ENCODE results near the gene KIAA0232.

The KIAA0232 gene

GRCh38 chr4:6839579-6839978 lies 57.1 kb downstream of the KIAA0232 start:
- H3K79me2 ChIP-seq (ENCODE audit: insufficient read depth, low read length) = no peaks in the 10 kb centered on the region
- H3F3A ChIP-seq (ENCODE audit: insufficient read depth) = peaks cover 5% of the 10 kb centered on the region; the same call in 1 of the 2 replicates
- no peak overlapping the region for H3K9ac ChIP-seq (ENCODE audit: low read length)
- H3K27ac ChIP-seq (ENCODE audit: low read depth, low read length) = no peak overlapping the region
- H4K20me1 ChIP-seq (ENCODE audit: low read depth, low read length) = no peaks in the 10 kb centered on the region
- no peaks in the 10 kb centered on the region for H3K27me3 ChIP-seq (ENCODE audit: low read length)
- no peaks in the 10 kb centered on the region for H3K9me2 ChIP-seq (replicated peaks; ENCODE audit: insufficient read depth, low read length)
- no peak overlapping the region for H3K4me2 ChIP-seq (ENCODE audit: low read depth, low read length, poor library complexity, severe bottlenecking)
- H2AFZ ChIP-seq (ENCODE audit: low read depth, low read length, severe bottlenecking) = no peak overlapping the region
- H3K36me3 ChIP-seq (ENCODE audit: low read length) = no peaks in the 10 kb centered on the region
- H3K4me3 ChIP-seq (ENCODE audit: insufficient read depth, low read length, poor library complexity, severe bottlenecking) = no peak overlapping the region
- H3K9me3 ChIP-seq (ENCODE audit: insufficient read depth, low read length) = no peaks in the 10 kb centered on the region
- TF ChIP-seq EZH2phosphoT487 (conservative IDR thresholded peaks at IDR 0.05; ENCODE audit: low read length) (no peak), CTCF (IDR thresholded peaks at IDR 0.05; ENCODE audit: insufficient read depth, low read length, poor library complexity, severe bottlenecking) (no peak)

GRCh38 chr4:6840062-6840976 lies 57.8 kb downstream of the KIAA0232 start:
- Histone ChIP-seq H3K9me2 (replicated peaks; ENCODE audit: insufficient read depth, low read length) (no peaks in the 10 kb centered on the region), H3K4me2 (ENCODE audit: low read depth, low read length, poor library complexity, severe bottlenecking) (no peak overlapping the region), H3K9ac (ENCODE audit: low read length) (no peak overlapping the region), H3K36me3 (ENCODE audit: low read length) (no peaks in the 10 kb centered on the region), H2AFZ (ENCODE audit: low read depth, low read length, severe bottlenecking) (no peak overlapping the region), H3K79me2 (ENCODE audit: insufficient read depth, low read length) (no peaks in the 10 kb centered on the region), H3K27me3 (ENCODE audit: low read length) (no peaks in the 10 kb centered on the region), H3K4me3 (ENCODE audit: insufficient read depth, low read length, poor library complexity, severe bottlenecking) (no peak overlapping the region), H4K20me1 (ENCODE audit: low read depth, low read length) (no peaks in the 10 kb centered on the region), H3K9me3 (ENCODE audit: insufficient read depth, low read length) (no peaks in the 10 kb centered on the region), H3K27ac (ENCODE audit: low read depth, low read length) (no peak overlapping the region), H3F3A (ENCODE audit: insufficient read depth) (peaks cover 5% of the 10 kb centered on the region; the same call in 1 of the 2 replicates)
- TF ChIP-seq EZH2phosphoT487 (conservative IDR thresholded peaks at IDR 0.05; ENCODE audit: low read length) (no peak), CTCF (IDR thresholded peaks at IDR 0.05; ENCODE audit: insufficient read depth, low read length, poor library complexity, severe bottlenecking) (no peak)

GRCh38 chr4:6845027-6845426 lies 62.5 kb downstream of the KIAA0232 start:
- H3K36me3 ChIP-seq (ENCODE audit: low read length) = no peaks in the 10 kb centered on the region
- no peak overlapping the region for H3K9ac ChIP-seq (ENCODE audit: low read length)
- H4K20me1 ChIP-seq (ENCODE audit: low read depth, low read length) = no peaks in the 10 kb centered on the region
- H3K4me3 ChIP-seq (ENCODE audit: insufficient read depth, low read length, poor library complexity, severe bottlenecking) = no peak overlapping the region
- no peak for TF ChIP-seq CTCF (IDR thresholded peaks at IDR 0.05; ENCODE audit: insufficient read depth, low read length, poor library complexity, severe bottlenecking)
- TF ChIP-seq EZH2phosphoT487 (conservative IDR thresholded peaks at IDR 0.05; ENCODE audit: low read length) = no peak
- no peak overlapping the region for H2AFZ ChIP-seq (ENCODE audit: low read depth, low read length, severe bottlenecking)
- H3K27ac ChIP-seq (ENCODE audit: low read depth, low read length) = no peak overlapping the region
- H3K4me2 ChIP-seq (ENCODE audit: low read depth, low read length, poor library complexity, severe bottlenecking) = no peak overlapping the region
- H3K79me2 ChIP-seq (ENCODE audit: insufficient read depth, low read length) = no peaks in the 10 kb centered on the region
- H3F3A ChIP-seq (ENCODE audit: insufficient read depth) = peaks cover 5% of the 10 kb centered on the region; the same call in 1 of the 2 replicates
- H3K9me2 ChIP-seq (replicated peaks; ENCODE audit: insufficient read depth, low read length) = no peaks in the 10 kb centered on the region
- no peaks in the 10 kb centered on the region for H3K9me3 ChIP-seq (ENCODE audit: insufficient read depth, low read length)
- H3K27me3 ChIP-seq (ENCODE audit: low read length) = no peaks in the 10 kb centered on the region

Measured in SU-DHL-6 (cell line).